Midbrain (tissue), 1 donor: ENCODE results near the gene ESYT1.
A peak's percentile ranks its signal among the peaks of the same experiment; 100 is the strongest.
"Not testable (repeated sequence)": the region's sequence is repeated elsewhere in the genome, so short reads cannot be mapped to it uniquely, and the experiment has no call there.

Experiments
- DNase-seq: peaks from one replicate; lab custom pipeline; 2025; lab: John Stamatoyannopoulos, UW

ESYT1 gene

GRCh38 chr12:56103066-56103711, 24.9 kb upstream of the ESYT1 start:
- DNase-seq = no peak

GRCh38 chr12:56103823-56104108, 24.3 kb upstream of the ESYT1 start:
- no peak for DNase-seq

- DNase-seq = peak; percentile 99
Observed at GRCh38 chr12:56104109-56104814, 23.8 kb upstream of the ESYT1 start, which contains the start of gene PA2G4. Gene PA2G4, plus strand, starts transcription at chr12:56104559. Its CDS starts 179 bp downstream, at chr12:56104738.

GRCh38 chr12:56104815-56105608, 23.1 kb upstream of the ESYT1 start:
- no peak for DNase-seq

DNA sequence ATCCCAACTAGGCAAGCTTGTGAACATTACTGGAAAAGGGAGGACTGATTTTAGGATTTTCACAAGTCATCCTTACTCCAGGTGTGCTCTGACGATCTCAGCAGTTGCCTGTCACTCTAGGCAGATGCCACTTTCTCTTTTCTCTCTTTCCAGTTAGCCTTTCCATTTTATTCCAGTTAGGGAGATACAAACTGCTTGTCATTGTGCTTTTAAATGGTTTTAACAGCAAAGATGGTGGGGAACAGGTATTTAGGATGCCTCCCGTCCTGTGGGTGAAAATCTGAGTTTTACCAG, 22.5 kb upstream of the ESYT1 start:
- no peak for DNase-seq

- DNase-seq = no peak
Observed at GRCh38 chr12:56107242-56107641, 20.8 kb upstream of the ESYT1 start.

- no peak for DNase-seq
Observed at GRCh38 chr12:56110571-56110970, 17.5 kb upstream of the ESYT1 start.

GRCh38 chr12:56114084-56114483, 14.0 kb upstream of the ESYT1 start:
- DNase-seq = no peak

DNA sequence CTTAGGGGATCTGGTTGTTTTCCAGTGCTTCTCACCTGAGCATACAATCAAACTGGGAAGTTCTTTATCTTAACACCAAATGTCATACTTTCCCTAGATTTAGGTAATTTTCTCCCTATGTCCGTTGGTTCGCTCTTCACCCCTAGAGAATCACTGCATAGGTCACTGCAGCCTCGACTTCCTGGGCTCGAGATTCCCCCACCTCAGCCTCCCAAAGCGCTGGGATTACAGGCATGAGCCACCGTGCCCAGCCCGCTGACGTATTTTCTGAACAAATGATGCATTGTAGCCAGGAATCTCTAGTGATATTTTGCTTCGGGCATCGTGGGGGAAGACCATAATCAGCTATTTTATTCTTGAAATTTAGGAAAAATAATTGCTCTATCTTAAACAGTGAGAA, 12.7 kb upstream of the ESYT1 start:
- no peak for DNase-seq

DNA sequence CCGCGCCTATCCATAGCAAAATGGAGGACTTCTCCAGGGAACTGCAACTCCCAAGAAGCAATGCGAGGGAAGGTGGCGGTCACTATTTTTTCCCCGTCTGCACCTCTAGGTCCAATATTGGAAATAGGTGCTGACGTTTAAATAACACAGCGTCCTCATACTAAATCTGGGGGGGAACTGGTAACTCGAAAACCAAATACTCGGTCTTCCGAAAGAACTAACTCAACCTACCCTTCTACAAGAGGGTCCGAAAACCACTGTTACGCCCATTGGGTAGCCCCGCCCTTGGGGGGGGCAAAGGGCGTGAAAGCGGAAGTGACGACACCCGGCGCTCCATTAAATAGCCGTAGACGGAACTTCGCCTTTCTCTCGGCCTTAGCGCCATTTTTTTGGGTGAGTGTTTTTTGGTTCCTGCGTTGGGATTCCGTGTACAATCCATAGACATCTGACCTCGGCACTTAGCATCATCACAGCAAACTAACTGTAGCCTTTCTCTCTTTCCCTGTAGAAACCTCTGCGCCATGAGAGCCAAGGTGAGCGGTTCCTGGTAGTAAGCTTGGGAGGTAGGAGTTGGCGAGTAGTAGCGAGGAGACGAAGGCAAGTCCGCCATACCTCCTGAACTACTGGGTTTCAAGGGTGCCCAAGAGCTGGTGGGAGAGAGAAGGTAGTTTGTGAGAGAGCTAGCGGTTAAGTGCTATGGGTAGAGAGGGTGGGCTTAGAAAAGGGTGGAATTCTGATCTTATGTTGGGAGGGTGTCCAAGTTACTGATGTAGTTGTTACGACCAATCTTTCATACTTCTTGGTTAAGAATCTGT, 11.6 kb upstream of the ESYT1 start, which contains the start of gene RPL41:
Gene RPL41 (plus strand): TSS at position 367 of the 815 bp plus-strand sequence.
- DNase-seq = peak; percentile 97

DNA sequence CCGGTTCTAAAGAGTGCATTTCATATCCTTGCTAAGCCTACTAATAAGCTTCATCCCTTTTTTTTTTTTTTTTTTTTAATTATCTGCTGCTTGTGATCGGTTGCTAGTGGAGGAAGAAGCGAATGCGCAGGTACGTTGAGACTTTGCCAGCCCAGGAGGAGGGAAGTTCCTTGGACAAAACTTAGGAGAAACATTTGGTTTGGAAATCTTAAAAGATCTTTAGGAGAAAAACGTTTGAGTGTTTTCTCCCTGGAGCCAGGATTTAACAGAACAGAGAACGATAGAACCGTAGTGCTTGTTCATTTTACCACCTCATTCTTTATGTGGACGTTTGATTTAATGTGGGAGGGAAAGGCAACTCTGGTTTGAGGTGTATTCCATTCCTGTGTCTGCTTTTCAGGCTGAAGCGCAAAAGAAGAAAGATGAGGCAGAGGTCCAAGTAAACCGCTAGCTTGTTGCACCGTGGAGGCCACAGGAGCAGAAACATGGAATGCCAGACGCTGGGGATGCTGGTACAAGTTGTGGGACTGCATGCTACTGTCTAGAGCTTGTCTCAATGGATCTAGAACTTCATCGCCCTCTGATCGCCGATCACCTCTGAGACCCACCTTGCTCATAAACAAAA, 10.9 kb upstream of the ESYT1 start:
- not testable (repeated sequence) for DNase-seq

GRCh38 chr12:56117778-56118687, 10.0 kb upstream of the ESYT1 start, which contains the start of gene ZC3H10:
Gene ZC3H10, plus strand, starts transcription at chr12:56118266. Its CDS starts 2,297 bp downstream, at chr12:56120563.
- peak; percentile 97 for DNase-seq

DNA sequence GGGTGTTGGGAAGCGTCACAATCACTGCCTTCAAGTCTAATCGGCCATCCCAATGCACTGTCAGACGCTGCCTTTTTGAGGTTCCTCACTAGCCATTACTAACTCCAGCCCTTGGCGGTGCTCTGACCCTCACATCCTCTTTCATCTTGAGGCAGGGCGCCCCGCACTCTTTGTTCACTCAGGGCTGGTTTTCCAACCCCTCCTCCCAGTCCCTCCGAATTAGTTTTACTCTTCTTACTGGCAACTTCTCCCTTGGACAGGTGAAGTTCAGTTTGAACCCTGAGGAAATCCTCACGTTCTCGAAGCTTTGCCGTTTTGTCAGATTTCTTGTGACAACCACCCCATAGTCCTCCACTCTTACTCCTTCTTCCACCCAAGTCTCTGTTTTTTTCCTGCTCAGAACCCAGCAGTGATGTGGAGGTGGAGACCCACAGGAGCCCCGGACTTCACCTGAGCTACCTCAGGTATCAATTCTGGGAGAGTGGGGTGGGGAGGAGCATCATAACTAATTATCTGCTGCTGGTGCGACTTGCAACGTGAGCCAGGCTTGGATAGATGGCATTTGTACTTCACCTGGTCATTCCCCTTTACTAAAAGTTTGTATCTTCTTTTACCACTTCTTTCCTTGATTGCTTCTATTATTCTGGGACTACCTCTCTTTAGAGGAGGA, 9.2 kb upstream of the ESYT1 start:
- DNase-seq = no peak

- DNase-seq = peak; percentile 77
Observed at GRCh38 chr12:56119361-56119796, 8.7 kb upstream of the ESYT1 start.

- no peak for DNase-seq
Observed at GRCh38 chr12:56120158-56120846, 7.8 kb upstream of the ESYT1 start.

GRCh38 chr12:56121204-56121870, 6.7 kb upstream of the ESYT1 start:
- DNase-seq = no peak

DNA sequence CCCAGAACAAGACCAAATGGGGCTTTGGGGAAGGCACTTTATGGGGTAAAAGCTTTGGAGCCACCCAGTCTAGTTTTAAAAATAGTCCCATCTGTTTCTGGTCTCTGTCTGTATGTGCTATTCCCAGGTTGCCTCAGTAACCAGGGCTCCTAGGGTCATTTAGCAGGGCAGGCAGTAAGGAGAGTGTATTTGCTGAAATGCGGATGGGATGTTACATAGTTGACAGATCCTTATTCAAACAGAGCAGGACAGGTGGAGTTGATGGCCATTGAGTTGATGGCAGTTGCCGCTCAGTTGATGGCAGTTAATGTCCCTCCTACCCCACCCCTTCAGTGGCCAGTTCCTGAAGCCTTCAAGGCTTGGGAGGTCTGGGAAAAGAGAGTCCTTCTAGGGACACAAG, 5.4 kb upstream of the ESYT1 start:
- no peak for DNase-seq

- no peak for DNase-seq
Observed at GRCh38 chr12:56124133-56124532, 3.9 kb upstream of the ESYT1 start.

- no peak for DNase-seq
Observed at GRCh38 chr12:56126732-56127239, 1.3 kb upstream of the ESYT1 start.
